ENCODE results near the gene CDK12.
A peak's percentile ranks its signal among the peaks of the same experiment; 100 is the strongest.
"Not testable (repeated sequence)": the region's sequence is repeated elsewhere in the genome, so short reads cannot be mapped to it uniquely, and the experiment has no call there.

The CDK12 gene

DNA sequence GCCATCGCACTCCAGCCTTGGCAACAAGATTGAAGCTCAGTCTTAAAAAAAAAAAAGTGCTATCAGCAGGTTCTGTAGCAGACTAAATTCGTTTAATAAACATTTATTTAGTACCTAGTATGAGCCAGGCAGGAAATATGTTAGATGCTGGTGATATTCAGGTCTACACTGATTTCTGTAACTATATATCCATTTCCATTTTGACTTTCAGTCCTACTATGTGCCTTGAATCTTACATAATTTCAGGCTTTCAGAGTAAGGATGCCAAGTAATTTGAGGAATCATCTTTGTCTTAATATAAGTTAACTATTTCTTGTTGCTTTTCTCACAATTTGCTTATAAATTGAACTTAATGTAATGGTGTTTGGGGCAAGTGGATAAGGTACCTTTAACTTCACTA, 46.2 kb downstream of the CDK12 start:
- no peak for DNase-seq

DNA sequence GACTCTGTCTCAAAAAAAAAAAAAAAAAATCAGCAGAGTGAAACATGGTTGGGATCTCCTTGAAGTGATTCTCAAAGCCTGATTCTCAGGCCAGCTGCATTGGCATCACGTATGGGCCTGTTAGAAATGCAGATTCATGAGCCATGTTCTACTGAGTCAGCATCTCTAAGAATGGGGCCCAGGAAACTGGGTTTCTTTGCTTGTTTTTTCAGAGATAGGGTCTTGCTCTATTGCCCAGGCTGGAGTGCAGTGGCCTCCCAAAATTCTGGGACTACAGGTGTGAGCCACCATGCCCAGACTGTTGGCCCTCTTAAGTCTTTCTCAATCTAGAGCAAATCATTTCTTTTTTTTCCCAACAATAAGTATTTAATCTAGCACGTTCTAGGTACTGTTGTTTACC, 47.7 kb downstream of the CDK12 start:
- DNase-seq, result no peak

DNA sequence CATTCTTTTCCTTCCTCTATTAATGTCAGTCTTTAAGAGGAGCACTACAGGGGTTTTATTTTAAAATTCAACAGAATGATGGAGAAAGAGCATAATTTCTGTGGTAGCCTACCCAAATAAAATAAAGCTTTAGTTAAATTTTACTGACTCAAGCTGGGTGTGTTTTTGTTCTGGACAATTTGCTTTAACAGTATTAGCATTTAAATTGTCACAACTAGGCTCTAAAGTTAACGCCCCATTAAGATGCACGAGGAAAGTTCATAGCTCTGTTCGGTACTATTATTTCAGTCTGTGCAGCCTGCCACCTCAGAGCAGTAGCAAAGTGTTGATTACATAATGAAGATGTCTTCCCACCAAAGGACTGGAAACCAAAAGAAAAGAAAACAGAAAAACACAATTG, 52.0 kb downstream of the CDK12 start:
- no peak for DNase-seq

DNA sequence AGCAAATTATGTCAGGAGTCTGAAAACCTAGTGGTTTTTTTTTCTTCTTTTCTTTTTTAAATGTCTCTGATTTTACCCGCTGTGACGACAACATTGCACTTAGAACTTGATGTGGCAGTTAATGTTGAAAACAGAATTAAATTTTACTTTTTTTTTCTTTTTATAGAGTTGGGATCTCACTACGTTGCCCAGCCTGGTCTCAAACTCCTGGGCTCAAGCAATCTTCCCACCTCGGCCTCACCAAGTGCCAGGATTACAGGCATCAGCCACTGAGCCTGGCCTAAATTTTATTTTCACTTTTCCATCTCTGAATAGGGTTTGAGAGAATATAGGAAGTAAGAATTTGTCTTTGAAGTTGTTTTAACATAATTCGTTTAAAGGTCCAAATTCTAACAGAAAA, 52.6 kb downstream of the CDK12 start:
- DNase-seq, result no peak

DNA sequence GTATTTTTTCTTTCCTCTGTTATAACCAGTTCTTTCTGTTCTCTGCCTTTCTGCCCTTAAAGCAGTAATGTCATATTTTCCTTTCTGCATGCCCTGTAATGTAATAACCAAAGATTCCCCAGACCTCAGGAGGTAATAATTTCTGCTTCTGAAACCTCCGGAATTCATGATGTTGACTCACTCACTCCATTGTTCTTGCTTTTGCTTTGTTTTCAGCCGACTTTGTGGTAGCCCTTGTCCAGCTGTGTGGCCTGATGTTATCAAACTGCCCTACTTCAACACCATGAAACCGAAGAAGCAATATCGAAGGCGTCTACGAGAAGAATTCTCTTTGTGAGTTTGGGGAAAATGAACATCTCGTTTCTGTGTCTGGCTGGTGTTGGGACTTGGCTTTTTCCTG, 55.9 kb downstream of the CDK12 start:
- no peak for DNase-seq

DNA sequence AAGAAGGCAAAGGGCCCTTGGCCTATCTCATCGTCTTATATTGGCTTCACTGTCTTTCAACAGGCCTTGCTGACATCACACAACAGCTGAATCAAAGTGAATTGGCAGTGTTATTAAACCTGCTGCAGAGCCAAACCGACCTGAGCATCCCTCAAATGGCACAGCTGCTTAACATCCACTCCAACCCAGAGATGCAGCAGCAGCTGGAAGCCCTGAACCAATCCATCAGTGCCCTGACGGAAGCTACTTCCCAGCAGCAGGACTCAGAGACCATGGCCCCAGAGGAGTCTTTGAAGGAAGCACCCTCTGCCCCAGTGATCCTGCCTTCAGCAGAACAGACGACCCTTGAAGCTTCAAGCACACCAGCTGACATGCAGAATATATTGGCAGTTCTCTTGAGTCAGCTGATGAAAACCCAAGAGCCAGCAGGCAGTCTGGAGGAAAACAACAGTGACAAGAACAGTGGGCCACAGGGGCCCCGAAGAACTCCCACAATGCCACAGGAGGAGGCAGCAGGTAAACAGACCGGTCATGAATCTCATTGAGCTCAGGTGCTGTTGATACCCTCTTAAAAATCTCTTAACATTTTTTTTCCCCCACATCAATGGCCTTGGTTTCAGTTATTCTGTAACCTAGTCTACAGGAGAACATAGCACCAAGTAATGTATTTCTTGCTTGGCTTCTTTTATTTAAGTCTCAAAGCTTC, 64.7 kb downstream of the CDK12 start:
- DNase-seq, result no peak

DNA sequence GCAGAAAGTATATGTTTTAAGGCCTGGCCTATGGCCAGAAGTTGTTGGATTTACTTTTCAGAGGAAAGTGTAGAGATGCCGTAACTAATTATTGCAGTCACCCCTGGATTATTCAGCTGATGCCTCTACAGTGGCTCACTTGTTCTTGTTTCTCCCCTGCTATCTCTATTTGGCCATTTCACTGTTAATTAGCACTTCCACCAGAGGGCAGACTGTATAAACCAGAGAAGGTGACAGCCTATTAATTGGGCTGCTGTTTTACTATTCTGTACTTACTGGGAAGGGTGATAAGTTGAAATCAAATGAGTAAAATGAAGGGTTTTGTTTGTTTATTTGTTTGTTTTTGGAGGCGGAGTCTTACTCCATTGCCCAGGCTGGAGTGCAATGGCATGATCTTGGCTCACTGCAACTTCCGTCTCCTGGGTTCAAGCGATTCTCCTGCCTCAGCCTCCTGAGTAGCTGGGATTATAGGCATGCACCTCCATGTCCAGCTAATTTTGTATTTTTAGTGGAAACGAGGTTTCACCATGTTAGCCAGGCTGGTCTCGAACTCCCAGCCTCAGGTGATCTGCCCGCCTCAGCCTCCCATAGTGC, 66.0 kb downstream of the CDK12 start:
- DNase-seq, result no peak

DNA sequence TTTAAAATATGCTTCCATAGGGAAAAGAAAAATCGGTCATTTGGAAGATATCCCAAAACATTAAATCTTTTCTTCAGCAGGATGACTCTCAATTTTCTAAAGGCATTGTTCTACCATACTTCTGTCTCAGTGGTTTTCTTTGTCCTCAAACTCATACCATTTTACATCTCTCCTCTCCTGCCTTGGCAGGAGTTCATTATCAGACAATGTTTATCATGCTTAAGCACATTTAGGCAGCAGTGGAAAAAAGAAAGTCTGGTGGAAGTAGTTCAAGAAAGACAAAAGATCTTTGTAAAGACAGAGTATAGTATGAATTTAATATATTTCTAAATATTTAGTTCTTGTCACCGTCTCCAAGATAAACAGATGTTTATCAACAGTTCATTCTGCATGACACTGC, 68.2 kb downstream of the CDK12 start:
- DNase-seq, result no peak

DNA sequence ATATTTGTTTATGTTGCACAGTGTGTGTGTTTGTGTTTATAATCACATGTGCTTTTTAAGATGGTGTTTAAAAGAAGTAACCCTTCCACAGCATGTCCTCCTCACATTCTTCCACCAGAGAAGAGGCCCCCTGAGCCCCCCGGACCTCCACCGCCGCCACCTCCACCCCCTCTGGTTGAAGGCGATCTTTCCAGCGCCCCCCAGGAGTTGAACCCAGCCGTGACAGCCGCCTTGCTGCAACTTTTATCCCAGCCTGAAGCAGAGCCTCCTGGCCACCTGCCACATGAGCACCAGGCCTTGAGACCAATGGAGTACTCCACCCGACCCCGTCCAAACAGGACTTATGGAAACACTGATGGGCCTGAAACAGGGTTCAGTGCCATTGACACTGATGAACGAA, 69.2 kb downstream of the CDK12 start:
- DNase-seq, result no peak

DNA sequence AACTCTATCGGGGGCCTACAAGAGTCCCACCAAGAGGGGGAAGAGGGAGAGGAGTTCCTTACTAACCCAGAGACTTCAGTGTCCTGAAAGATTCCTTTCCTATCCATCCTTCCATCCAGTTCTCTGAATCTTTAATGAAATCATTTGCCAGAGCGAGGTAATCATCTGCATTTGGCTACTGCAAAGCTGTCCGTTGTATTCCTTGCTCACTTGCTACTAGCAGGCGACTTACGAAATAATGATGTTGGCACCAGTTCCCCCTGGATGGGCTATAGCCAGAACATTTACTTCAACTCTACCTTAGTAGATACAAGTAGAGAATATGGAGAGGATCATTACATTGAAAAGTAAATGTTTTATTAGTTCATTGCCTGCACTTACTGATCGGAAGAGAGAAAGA, 70.0 kb downstream of the CDK12 start:
- DNase-seq, result no peak

DNA sequence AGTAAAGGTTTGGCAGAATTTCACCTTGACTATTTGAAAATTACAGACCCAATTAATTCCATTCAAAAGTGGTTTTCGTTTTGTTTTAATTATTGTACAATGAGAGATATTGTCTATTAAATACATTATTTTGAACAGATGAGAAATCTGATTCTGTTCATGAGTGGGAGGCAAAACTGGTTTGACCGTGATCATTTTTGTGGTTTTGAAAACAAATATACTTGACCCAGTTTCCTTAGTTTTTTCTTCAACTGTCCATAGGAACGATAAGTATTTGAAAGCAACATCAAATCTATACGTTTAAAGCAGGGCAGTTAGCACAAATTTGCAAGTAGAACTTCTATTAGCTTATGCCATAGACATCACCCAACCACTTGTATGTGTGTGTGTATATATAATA, 72.6 kb downstream of the CDK12 start:
- no peak for DNase-seq

DNA sequence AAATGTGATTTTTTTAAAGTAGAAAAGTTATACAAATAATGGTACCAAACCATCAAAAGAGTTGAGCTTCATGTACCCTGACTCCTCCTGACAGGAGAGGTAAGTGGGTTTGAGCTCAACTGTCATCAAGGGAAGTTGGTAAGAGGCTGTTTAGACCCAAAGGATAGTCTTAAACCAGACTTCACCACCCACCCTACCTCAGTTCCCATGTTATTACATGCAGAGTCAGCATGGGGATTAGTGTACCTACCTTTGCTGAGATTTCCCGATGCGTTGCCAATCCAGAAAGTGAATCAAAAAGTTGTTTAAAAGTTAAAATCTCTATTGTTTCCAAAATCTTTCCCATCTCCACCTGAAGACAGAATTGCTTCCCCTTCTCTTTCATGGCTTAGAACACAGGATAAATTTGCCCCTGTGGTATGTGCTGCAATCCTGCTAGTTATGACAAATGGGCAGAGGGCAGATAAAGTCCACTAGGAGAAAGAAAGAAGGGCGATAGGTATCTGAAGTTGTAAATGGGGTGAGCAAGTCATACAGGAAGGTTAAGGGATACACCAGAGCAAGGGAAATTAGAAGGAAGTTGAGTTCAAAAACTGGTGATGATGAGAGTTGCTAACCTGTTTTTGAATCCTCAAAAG, 73.6 kb downstream of the CDK12 start:
- no peak for DNase-seq

DNA sequence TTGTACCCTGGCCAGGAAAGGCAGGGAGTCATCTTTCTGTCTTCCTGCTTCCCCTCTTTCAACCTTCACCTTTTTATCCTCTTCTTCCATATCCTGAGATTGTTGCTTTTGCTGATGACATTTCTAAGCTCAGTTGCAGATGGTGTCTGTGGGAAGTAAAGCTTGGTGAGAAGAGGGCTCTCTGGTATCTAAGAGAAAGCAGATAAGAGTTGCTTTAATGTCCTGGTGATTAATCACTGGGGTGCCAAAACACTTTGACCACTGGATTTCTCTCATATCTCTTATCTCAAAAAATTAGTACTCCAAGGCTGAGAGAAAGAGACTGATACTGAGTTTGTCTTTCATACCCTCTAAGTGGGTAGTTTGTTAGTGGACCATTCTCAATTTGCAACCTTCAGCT, 75.2 kb downstream of the CDK12 start:
- DNase-seq, result no peak

DNA sequence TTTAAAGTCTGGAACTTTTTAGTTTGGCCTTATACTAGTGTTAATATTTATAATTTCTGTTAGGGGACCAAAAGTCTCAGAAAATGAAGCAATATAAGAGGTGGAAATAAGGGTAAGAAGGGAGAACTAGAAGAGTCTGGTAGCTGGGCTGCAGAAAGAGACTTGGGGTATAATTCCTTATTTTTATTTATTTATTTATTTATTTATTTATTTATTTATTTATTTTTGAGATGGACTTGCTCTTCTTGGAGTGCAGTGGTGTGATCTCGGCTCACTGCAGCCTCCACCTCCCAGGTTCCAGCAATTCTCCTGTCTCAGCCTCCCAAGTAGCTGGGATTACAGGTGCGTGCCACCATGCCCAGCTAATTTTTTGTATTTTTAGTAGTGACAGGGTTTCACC, 76.1 kb downstream of the CDK12 start:
- DNase-seq, result not testable (repeated sequence)

DNA sequence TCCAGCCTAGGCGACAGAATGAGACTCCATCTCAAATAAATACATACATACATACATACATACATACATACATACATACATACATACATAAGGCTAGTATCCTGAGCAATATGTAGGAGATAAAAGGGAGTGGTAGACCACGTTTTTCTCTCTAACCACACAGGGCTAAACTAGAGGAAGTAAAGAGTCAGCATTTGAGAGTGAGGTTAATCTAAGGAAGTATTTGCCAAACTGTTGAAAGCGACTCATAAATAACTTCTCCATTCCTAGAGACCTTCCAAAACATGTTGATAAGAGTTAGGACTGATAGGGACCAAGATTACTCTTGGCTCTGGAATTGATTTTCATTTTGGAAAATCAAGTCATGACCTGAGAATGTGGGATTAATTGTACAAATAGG, 77.6 kb downstream of the CDK12 start:
- DNase-seq, result no peak

DNA sequence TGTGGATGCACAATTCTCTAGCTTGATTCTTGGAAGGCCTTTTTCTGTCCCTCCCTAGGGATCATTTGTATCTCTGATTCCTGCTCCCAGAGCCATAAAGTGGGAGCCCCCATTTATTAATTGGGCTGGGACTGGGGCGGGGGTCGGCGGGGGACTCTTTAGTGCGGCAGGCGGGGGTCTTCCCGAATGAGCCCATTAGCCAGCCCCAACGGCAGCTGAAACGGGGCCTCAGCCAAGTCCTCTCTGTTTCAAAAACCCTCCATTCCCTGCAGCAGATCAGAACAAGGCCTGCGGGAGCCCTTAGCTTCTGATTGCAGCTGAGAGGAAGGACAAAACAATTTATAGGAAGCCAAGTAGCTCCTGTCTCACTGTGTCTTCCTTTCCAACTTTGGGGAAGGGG, 79.3 kb downstream of the CDK12 start:
- DNase-seq, result no peak

DNA sequence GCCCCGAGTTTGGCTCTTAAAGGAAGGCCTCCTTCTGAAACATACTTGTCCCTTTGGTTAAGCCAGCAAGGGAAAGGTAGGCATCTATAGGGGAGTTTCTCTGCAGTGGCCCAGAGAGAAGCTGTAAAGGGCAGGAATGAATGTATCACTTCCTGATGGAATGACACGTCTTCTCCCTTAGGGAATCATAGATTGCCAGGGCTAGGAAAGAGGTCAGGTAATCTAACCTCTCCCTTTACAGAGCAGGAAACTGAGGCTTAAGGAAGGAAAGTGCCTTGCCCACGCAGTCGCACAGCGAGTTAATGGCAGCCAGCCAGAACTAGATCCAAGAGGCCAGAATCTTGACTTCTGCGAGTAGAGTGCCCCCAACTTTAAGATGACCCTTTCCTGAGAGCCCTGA, 80.4 kb downstream of the CDK12 start:
- no peak for DNase-seq

DNA sequence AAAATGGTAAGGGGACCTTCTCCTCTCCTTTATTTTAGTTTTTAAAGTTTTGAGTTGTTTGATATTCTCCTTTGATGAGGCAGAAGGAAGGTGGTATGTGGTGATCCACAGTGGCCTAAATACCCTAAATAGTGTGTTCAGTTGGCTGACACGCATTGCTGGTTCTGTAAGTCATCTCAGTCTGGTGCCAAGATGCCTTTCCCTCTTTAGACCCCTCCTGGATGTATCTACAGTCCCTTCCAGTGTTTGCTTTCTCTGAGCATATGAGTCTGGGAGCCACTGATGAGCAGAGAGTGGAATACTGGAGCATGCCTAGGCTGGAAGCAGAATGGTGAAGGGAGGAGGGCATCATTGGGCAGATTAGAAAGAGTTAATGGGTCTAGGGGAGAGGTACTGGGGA, 81.9 kb downstream of the CDK12 start:
- no peak for DNase-seq

DNA sequence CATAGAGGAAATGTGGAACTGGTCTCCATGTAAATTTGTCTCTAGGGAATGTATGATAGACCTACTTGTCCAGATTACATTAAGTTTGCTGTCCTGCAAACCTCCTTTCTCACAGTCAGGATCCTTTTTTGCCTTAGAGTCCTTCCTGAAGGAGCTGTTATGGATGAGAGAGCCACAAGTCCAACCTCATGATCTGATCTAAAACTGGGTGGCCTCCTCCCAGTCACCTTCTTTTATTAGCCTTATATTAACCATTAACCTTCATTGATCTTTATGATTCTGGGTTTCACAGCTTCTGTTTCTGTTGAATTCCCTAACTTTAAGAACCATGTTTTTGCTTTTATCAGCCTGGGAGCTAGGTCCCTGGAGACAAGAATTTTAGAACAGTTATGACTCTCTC, 82.4 kb downstream of the CDK12 start:
- no peak for DNase-seq

DNA sequence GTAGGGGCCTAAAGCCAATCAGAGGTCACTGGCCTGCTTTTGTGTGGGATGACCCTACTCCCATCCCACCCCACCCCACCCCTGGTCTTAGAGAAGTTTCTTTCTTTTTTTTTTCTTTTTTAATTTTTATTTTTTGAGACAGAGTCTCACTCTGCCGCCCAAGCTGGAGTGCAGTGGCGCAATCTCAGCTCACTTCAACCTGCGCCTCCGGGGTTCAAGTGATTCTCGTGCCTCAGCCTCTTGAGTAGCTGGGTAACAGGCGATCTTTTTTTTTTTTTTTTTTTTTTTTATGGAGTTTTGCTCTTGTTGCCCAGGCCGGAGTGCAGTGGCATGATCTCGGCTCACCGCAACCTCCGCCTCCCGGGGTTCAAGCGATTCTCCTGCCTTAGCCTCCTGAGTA, 83.1 kb downstream of the CDK12 start:
- DNase-seq, result not testable (repeated sequence)

DNA sequence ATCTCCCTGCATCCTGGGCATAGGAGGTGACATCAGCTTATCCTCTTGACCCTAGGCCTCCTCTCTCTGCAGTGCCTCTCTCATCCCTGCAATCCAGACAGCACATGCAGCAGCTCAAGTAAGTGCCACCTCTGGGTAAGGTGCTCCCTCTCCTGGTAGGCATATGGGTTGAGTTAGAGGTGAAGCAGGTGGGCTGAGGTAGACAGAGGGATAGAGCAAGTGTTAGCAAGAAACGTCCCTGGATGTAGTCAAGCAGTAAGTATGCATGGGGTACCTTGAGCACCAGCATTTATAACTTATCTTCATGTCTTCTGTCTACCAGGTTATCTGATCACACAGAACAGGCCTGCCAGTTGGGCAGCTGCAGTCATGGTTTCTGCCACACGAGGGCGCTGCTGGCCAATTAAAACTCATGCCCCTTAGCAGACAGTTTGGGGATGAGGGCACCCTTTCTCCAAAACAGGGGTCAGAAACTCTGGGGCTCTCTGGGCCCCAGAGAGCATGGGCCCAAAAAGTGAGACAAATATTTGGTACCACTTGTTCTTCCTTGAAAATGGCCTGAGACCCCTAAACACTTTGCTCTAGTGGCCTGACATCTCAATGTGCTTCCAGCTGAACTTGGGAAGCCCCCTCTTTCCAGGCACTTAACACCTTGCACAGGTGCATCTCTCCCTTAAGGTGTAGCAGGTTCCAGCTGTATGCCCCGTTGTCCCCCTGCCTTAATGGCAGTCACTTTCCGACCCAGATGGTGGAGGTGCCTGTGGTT, 86.6 kb downstream of the CDK12 start:
- peak; percentile 96 for DNase-seq

DNA sequence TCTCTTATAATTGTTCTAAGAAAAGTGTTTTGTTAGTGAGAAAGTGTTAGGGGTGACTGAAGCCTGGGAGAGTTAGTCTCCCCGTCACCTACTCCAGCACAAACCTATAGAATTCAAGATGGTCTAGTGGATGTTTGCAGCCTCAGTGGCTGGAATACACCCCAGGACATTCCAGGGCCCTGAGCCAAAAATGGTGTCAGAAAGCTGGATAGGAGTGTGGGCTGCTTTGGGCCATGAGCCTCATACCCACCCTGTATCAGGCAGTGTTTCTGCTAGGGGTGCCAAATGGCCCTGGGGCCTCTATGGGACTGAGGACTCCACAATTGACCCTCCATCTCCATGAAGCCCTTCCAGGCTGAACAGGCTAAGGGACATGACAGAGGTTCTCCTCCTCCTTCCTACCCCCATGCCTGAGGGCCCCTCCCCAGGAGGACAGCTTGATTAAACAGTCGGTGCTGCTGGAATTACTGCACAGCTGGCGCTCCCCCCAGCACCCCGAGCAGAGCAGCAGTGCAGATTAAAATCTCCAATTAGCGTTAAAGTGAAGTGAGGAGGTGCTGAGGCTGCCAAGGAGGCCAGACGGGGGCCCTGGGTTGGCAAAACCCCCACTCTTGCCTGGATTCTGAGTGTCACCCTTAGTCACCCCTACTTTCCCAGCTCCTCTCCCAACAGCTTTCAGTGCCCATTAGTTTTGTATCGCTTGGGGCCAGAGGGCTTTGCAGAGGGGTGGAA, 87.4 kb downstream of the CDK12 start:
- DNase-seq, result no peak
